ENCODE results near the gene RAVER1. TPM values are rescaled to one million over a fixed set of nuclear protein-coding genes. Genes with fewer than 3 reads are reported as not detected.

Gene RAVER1
- total and polyA plus RNA-seq, 9 of the 15 experiments (the other 6 are each of a cell fraction or from before 2014, with no cell fraction given): 0.06 to 113 (median 7.0) TPM

DNA sequence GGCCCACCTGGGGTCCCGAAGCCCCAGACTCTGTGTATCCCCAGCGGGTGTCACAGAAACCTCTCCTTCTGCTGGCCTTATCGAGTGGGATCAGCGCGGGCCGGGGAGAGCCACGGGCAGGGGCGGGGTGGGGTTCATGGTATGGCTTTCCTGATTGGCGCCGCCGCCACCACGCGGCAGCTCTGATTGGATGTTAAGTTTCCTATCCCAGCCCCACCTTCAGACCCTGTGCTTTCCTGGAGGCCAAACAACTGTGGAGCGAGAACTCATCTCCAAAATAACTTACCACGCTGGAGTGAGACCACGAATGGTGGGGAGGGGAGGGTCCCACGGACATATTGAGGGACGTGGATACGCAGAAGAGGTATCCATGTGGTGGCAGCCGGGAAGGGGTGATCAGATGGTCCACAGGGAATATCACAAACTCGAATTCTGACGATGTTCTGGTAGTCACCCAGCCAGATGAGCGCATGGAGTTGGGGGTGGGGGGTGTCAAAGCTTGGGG, 44.6 kb downstream of the RAVER1 start (continued):
- TF ChIP-seq, protein P1, sequence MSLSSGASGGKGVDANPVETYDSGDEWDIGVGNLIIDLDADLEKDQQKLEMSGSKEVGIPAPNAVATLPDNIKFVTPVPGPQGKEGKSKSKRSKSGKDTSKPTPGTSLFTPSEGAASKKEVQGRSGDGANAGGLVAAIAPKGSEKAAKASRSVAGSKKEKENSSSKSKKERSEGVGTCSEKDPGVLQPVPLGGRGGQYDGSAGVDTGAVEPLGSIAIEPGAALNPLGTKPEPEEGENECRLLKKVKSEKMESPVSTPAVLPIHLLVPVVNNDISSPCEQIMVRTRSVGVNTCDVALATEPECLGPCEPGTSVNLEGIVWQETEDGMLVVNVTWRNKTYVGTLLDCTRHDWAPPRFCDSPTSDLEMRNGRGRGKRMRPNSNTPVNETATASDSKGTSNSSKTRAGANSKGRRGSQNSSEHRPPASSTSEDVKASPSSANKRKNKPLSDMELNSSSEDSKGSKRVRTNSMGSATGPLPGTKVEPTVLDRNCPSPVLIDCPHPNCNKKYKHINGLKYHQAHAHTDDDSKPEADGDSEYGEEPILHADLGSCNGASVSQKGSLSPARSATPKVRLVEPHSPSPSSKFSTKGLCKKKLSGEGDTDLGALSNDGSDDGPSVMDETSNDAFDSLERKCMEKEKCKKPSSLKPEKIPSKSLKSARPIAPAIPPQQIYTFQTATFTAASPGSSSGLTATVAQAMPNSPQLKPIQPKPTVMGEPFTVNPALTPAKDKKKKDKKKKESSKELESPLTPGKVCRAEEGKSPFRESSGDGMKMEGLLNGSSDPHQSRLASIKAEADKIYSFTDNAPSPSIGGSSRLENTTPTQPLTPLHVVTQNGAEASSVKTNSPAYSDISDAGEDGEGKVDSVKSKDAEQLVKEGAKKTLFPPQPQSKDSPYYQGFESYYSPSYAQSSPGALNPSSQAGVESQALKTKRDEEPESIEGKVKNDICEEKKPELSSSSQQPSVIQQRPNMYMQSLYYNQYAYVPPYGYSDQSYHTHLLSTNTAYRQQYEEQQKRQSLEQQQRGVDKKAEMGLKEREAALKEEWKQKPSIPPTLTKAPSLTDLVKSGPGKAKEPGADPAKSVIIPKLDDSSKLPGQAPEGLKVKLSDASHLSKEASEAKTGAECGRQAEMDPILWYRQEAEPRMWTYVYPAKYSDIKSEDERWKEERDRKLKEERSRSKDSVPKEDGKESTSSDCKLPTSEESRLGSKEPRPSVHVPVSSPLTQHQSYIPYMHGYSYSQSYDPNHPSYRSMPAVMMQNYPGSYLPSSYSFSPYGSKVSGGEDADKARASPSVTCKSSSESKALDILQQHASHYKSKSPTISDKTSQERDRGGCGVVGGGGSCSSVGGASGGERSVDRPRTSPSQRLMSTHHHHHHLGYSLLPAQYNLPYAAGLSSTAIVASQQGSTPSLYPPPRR (CRISPR knock-in tag; IDR thresholded peaks at IDR 0.05; ENCODE audit: borderline replicate concordance): no peak
- TF ChIP-seq FOXA1 (IDR thresholded peaks at IDR 0.05; ENCODE audit: borderline replicate concordance): no peak
- TF ChIP-seq, protein P2, sequence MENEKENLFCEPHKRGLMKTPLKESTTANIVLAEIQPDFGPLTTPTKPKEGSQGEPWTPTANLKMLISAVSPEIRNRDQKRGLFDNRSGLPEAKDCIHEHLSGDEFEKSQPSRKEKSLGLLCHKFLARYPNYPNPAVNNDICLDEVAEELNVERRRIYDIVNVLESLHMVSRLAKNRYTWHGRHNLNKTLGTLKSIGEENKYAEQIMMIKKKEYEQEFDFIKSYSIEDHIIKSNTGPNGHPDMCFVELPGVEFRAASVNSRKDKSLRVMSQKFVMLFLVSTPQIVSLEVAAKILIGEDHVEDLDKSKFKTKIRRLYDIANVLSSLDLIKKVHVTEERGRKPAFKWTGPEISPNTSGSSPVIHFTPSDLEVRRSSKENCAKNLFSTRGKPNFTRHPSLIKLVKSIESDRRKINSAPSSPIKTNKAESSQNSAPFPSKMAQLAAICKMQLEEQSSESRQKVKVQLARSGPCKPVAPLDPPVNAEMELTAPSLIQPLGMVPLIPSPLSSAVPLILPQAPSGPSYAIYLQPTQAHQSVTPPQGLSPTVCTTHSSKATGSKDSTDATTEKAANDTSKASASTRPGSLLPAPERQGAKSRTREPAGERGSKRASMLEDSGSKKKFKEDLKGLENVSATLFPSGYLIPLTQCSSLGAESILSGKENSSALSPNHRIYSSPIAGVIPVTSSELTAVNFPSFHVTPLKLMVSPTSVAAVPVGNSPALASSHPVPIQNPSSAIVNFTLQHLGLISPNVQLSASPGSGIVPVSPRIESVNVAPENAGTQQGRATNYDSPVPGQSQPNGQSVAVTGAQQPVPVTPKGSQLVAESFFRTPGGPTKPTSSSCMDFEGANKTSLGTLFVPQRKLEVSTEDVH (IDR thresholded peaks at IDR 0.05; ENCODE audit: low read depth, partially characterized antibody): no peak
- TF ChIP-seq MTA3 (IDR thresholded peaks at IDR 0.05; ENCODE audit: borderline replicate concordance): no peak; the same call in 1 of the 2 replicates
- TF ChIP-seq, protein P3, sequence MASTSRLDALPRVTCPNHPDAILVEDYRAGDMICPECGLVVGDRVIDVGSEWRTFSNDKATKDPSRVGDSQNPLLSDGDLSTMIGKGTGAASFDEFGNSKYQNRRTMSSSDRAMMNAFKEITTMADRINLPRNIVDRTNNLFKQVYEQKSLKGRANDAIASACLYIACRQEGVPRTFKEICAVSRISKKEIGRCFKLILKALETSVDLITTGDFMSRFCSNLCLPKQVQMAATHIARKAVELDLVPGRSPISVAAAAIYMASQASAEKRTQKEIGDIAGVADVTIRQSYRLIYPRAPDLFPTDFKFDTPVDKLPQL (IDR thresholded peaks at IDR 0.05; ENCODE audit: extremely low read depth, insufficient read length): no peak
- TF ChIP-seq RFX7 (CRISPR knock-in tag; IDR thresholded peaks at IDR 0.05): no peak
- TF ChIP-seq NR3C1 (CRISPR knock-in tag; IDR thresholded peaks at IDR 0.05): no peak
- no peak for TF ChIP-seq CGGBP1 (CRISPR knock-in tag; IDR thresholded peaks at IDR 0.05)
- TF ChIP-seq SETDB1 (IDR thresholded peaks at IDR 0.05; ENCODE audit: low read length): no peak
- TF ChIP-seq KAT2B (IDR thresholded peaks at IDR 0.05; ENCODE audit: low read depth, low read length): no peak
- no peak for TF ChIP-seq CHD1 (IDR thresholded peaks at IDR 0.05; ENCODE audit: low read length)
- TF ChIP-seq ZC3H8 (IDR thresholded peaks at IDR 0.05): no peak
- TF ChIP-seq, protein P4, sequence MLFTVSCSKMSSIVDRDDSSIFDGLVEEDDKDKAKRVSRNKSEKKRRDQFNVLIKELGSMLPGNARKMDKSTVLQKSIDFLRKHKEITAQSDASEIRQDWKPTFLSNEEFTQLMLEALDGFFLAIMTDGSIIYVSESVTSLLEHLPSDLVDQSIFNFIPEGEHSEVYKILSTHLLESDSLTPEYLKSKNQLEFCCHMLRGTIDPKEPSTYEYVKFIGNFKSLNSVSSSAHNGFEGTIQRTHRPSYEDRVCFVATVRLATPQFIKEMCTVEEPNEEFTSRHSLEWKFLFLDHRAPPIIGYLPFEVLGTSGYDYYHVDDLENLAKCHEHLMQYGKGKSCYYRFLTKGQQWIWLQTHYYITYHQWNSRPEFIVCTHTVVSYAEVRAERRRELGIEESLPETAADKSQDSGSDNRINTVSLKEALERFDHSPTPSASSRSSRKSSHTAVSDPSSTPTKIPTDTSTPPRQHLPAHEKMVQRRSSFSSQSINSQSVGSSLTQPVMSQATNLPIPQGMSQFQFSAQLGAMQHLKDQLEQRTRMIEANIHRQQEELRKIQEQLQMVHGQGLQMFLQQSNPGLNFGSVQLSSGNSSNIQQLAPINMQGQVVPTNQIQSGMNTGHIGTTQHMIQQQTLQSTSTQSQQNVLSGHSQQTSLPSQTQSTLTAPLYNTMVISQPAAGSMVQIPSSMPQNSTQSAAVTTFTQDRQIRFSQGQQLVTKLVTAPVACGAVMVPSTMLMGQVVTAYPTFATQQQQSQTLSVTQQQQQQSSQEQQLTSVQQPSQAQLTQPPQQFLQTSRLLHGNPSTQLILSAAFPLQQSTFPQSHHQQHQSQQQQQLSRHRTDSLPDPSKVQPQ (CRISPR knock-in tag; IDR thresholded peaks at IDR 0.05; ENCODE audit: borderline replicate concordance): no peak
- TF ChIP-seq, protein P5, sequence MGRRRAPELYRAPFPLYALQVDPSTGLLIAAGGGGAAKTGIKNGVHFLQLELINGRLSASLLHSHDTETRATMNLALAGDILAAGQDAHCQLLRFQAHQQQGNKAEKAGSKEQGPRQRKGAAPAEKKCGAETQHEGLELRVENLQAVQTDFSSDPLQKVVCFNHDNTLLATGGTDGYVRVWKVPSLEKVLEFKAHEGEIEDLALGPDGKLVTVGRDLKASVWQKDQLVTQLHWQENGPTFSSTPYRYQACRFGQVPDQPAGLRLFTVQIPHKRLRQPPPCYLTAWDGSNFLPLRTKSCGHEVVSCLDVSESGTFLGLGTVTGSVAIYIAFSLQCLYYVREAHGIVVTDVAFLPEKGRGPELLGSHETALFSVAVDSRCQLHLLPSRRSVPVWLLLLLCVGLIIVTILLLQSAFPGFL (CRISPR knock-in tag; IDR thresholded peaks at IDR 0.05): no peak
- TF ChIP-seq U2AF2 (optimal IDR thresholded peaks at IDR 0.05; ENCODE audit: low read depth, low read length): no peak
- no peak for TF ChIP-seq SRF (CRISPR knock-in tag; IDR thresholded peaks at IDR 0.05)

All from K562 (cell line).